ENCODE data around the gene IRX4. TPM values are rescaled to one million over a fixed set of nuclear protein-coding genes. Genes with fewer than 3 reads are reported as not detected.
"Not testable (repeated sequence)": the region's sequence is repeated elsewhere in the genome, so short reads cannot be mapped to it uniquely, and the experiment has no call there.

The IRX4 gene
- total and polyA plus RNA-seq, 2 donors (not counting 3 experiments of a cell fraction or from before 2014, with no cell fraction given) = not detected

- CTCF ChIA-PET = no interaction called here
- no peak overlapping the region for H3K4me3 ChIP-seq (replicated peaks in 1 of 3; ENCODE audit: insufficient read depth in 1 of 3, low read depth in 1 of 3, low read length in 3 of 3)
- H3K27me3 ChIP-seq (ENCODE audit: control insufficient read depth in 2 of 2, insufficient read depth in 2 of 2, low read length in 2 of 2) = peaks cover 40 to 52% of the 10 kb centered on the region in 2 experiments
- dilution Hi-C loops (cut with MboI; ENCODE audit: extremely low pct_ligation_motif_present, low sequenced_read_pairs) (no loop called here), intact Hi-C loops (cut with micrococcal nuclease) (no loop called here)
- H3K27ac ChIP-seq (ENCODE audit: insufficient read depth, low read depth, low read length) = no peak overlapping the region
- H3K4me1 ChIP-seq (ENCODE audit: control insufficient read depth, extremely low read depth, insufficient read depth, low read length) = no peaks in the 10 kb centered on the region
- FAIRE-seq = no peak
- H3K9me3 ChIP-seq (replicated peaks; ENCODE audit: control insufficient read depth, insufficient read depth, low read length) = no peaks in the 10 kb centered on the region
- no TSS peak for BruUV-seq (replicated peaks)
- no peaks in the 10 kb centered on the region for H3K79me2 ChIP-seq (ENCODE audit: control insufficient read depth, insufficient read depth, low read length)
- H4K20me1 ChIP-seq (replicated peaks; ENCODE audit: control insufficient read depth, extremely low read depth, insufficient read depth, low read length) = no peaks in the 10 kb centered on the region
- H2AFZ ChIP-seq (ENCODE audit: low read depth, low read length) = no peak overlapping the region
- H3K9me1 ChIP-seq (replicated peaks; ENCODE audit: control insufficient read depth, extremely low read depth, insufficient read depth, low read length) = no peaks in the 10 kb centered on the region
- no peak for TF ChIP-seq FOS (IDR thresholded peaks at IDR 0.05; ENCODE audit: borderline replicate concordance, insufficient read depth, low read length)
- POLR2A ChIA-PET = no interaction called here
- no peak overlapping the region for H3K4me2 ChIP-seq (ENCODE audit: insufficient read depth, low read length)
- H3K9ac ChIP-seq (replicated peaks; ENCODE audit: extremely low read depth, insufficient read depth, low read length) = no peak overlapping the region
- no peaks in the 10 kb centered on the region for H3K36me3 ChIP-seq (ENCODE audit: control insufficient read depth in 2 of 2, extremely low read depth in 1 of 2, insufficient read depth in 2 of 2, low read length in 2 of 2)
- DNase-seq (ENCODE audit: low read depth, low spot score) = no peak
Observed at GRCh38 chr5:1873243-1873959, 9.3 kb downstream of the IRX4 start.

- H3K27me3 ChIP-seq (ENCODE audit: control insufficient read depth in 2 of 2, insufficient read depth in 2 of 2, low read length in 2 of 2) = peaks cover 25 to 35% of the 10 kb centered on the region in 2 experiments
- H3K9ac ChIP-seq (replicated peaks; ENCODE audit: extremely low read depth, insufficient read depth, low read length) = no peak overlapping the region
- dilution Hi-C loops (cut with MboI; ENCODE audit: extremely low pct_ligation_motif_present, low sequenced_read_pairs) = no loop called here
- ChIA-PET CTCF (no interaction called here), POLR2A (no interaction called here)
- no peak overlapping the region for H3K27ac ChIP-seq (ENCODE audit: insufficient read depth, low read depth, low read length)
- no peaks in the 10 kb centered on the region for H3K4me1 ChIP-seq (ENCODE audit: control insufficient read depth, extremely low read depth, insufficient read depth, low read length)
- DNase-seq (ENCODE audit: low read depth, low spot score) = no peak
- no peak overlapping the region for H2AFZ ChIP-seq (ENCODE audit: low read depth, low read length)
- no peaks in the 10 kb centered on the region for H3K9me1 ChIP-seq (replicated peaks; ENCODE audit: control insufficient read depth, extremely low read depth, insufficient read depth, low read length)
- no peak overlapping the region for H3K4me2 ChIP-seq (ENCODE audit: insufficient read depth, low read length)
- no peaks in the 10 kb centered on the region for H3K36me3 ChIP-seq (ENCODE audit: control insufficient read depth in 2 of 2, extremely low read depth in 1 of 2, insufficient read depth in 2 of 2, low read length in 2 of 2)
- intact Hi-C loops (cut with micrococcal nuclease) = no loop called here
- BruUV-seq (replicated peaks) = no TSS peak
- no peaks in the 10 kb centered on the region for H3K79me2 ChIP-seq (ENCODE audit: control insufficient read depth, insufficient read depth, low read length)
- H3K9me3 ChIP-seq (replicated peaks; ENCODE audit: control insufficient read depth, insufficient read depth, low read length) = no peaks in the 10 kb centered on the region
- H4K20me1 ChIP-seq (replicated peaks; ENCODE audit: control insufficient read depth, extremely low read depth, insufficient read depth, low read length) = no peaks in the 10 kb centered on the region
- TF ChIP-seq EZH2 (IDR thresholded peaks at IDR 0.05; ENCODE audit: borderline replicate concordance, low read depth, low read length, severe bottlenecking) (no peak), POLR2AphosphoS5 (IDR thresholded peaks at IDR 0.05; ENCODE audit: insufficient read depth, low read depth, low read length) (no peak)
- H3K4me3 ChIP-seq (replicated peaks in 1 of 3; ENCODE audit: insufficient read depth in 1 of 3, low read depth in 1 of 3, low read length in 3 of 3) = no peak overlapping the region
- no peak for FAIRE-seq
Observed at GRCh38 chr5:1871441-1871840, 11.3 kb downstream of the IRX4 start.

DNA sequence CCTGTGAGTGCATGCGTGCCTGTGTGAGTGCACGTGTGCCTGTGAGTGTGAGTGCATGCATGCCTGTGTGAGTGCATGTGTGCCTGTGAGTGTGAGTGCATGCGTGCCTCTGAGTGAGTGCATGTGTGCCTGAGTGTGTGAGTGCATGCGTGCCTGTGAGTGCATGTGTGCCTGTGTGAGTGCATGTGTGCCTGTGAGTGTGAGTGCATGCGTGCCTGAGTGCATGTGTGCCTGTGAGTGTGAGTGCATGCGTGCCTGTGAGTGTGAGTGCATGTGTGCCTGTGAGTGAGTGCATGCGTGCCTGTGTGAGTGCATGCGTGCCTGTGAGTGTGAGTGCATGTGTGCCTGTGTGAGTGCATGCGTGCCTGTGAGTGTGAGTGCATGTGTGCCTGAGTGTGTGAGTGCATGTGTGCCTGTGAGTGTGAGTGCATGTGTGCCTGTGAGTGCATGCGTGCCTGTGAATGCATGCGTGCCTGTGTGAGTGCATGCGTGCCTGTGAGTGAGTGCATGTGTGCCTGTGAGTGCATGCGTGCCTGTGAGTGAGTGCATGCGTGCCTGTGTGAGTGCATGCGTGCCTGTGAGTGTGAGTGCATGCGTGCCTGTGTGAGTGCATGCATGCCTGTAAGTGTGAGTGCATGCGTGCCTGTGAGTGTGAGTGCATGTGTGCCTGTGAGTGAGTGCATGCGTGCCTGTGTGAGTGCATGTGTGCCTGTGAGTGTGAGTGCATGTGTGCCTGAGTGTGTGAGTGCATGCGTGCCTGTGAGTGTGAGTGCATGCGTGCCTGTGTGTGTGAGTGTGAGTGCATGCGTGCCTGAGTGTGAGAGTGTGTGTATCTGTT, 12.1 kb downstream of the IRX4 start:
- DNase-seq (ENCODE audit: low read depth, low spot score); H4K20me1 ChIP-seq (replicated peaks; ENCODE audit: control insufficient read depth, extremely low read depth, insufficient read depth, low read length); CTCF ChIA-PET; H3K4me3 ChIP-seq (replicated peaks in 1 of 3; ENCODE audit: insufficient read depth in 1 of 3, low read depth in 1 of 3, low read length in 3 of 3); intact Hi-C loops (cut with micrococcal nuclease); POLR2A ChIA-PET; H3K36me3 ChIP-seq (ENCODE audit: control insufficient read depth in 2 of 2, extremely low read depth in 1 of 2, insufficient read depth in 2 of 2, low read length in 2 of 2); H2AFZ ChIP-seq (ENCODE audit: low read depth, low read length); H3K9me3 ChIP-seq (replicated peaks; ENCODE audit: control insufficient read depth, insufficient read depth, low read length); H3K9me1 ChIP-seq (replicated peaks; ENCODE audit: control insufficient read depth, extremely low read depth, insufficient read depth, low read length); H3K9ac ChIP-seq (replicated peaks; ENCODE audit: extremely low read depth, insufficient read depth, low read length); H3K4me2 ChIP-seq (ENCODE audit: insufficient read depth, low read length); dilution Hi-C loops (cut with MboI; ENCODE audit: extremely low pct_ligation_motif_present, low sequenced_read_pairs); H3K79me2 ChIP-seq (ENCODE audit: control insufficient read depth, insufficient read depth, low read length); FAIRE-seq; H3K4me1 ChIP-seq (ENCODE audit: control insufficient read depth, extremely low read depth, insufficient read depth, low read length); H3K27ac ChIP-seq (ENCODE audit: insufficient read depth, low read depth, low read length); BruUV-seq (replicated peaks): not testable (repeated sequence)
- peaks cover 25 to 27% of the 10 kb centered on the region in 2 experiments for H3K27me3 ChIP-seq (ENCODE audit: control insufficient read depth in 2 of 2, insufficient read depth in 2 of 2, low read length in 2 of 2)
